HUDEP-2 (cell line): ENCODE measurements around the gene FRMD4A.
"Not testable (repeated sequence)": the region's sequence is repeated elsewhere in the genome, so short reads cannot be mapped to it uniquely, and the experiment has no call there.

Source experiments
- DNase-seq, 76 experiments: peaks; one replicate each; lab custom pipeline; 2025; ENCODE audit not compliant: unreplicated experiment in 76 of 76; lab: John Stamatoyannopoulos, UW

The FRMD4A gene

DNA sequence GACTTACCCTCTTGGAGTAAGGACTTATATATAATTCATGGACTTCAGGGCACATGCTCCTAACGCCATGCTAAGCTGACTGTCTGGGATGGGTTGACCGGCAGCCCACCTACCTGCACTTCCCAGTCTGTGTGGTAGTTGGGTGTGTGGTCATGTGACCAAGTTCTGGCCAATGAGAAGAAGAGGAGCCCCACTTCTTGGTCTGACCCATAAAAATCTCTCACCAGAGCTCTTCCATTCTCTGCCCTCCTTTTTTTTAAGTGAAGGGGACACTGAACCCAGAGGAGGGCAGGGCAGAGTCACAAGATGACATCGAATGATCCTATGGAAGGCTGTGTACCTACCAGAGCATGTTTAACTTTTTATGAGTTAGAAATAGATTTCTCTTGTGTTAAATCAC lies 370.1 kb downstream of the FRMD4A start:
- DNase-seq = no peak

DNA sequence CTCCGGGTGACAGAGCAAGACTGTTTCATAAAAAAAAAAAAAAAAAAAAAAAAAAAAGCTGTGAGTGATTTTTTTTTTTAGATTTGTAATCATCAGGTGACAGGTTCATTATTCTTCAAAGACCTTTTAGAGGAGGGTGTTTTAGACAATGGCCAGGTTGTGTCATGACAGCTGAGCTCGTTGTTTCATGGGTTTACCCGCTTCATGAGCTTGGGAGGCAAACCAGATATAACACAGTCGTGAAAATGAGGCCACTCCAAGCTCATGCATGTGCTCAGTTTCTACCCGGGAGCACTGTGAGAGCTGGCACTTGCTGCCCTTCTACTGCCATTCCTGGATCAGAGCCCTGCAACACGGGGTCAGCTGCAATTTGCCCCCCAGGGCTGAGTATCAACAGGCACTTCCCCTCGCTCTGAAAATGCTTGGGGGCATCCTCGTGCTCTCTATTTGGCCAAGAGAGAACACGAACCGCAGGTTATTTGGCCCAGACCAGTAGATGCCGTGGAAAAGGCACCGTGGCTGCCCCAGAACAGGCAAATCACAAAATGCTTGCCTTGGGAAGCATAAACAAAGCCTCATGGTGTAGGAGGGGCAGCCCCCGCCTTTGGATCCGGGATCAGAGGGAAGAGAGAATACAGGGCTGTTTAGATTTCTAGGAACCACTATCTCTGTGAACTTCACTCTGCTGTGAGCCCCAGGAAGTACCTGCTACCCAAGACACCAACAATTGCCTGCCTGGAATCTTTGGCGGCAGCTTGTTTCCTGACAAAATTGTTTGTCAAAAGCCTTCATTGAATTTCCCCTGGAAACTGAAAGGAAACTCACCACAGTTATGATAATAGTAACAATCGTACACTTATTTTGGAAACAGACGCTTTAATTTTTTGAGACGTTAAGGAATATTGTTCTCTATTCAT lies 371.0 kb downstream of the FRMD4A start:
- DNase-seq = no peak

DNA sequence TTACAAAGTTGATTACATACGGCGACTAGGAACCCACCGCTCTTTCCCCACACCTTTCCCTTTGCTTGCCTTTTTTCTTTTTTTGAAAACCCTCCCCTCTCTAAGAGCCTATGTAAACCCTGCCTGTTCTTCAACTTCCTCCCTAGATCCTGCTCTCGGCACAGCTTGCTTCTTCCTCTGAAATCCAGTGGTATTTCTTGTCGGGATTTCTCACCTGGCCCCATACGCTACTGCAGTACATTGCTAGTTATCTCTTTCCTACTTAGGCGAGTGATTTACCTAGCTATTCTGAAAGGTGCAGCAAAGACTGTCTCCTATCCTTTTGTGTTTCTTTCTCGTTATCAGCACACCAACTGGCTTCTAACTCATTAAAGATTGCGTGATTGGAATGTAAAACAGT lies 372.9 kb downstream of the FRMD4A start:
- no peak for DNase-seq

DNA sequence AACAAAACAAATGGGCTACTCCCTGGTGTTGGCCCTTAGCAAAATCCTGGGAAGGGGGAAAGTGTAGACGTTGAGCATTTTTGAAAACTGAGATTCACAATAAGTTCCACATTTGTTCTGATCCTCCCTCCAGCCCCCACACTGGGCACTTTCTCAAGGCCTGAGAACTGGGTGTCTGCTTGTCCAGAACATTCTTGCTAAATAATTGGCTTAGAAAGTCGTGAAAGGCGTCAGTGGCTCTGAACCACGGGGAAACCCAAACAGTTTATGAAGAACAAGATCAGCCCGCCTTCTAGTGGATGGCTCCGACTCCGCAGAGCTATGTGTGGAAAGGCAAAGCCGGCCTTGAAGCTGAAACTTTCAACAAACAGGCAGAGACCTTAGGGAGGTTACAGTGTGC lies 373.9 kb downstream of the FRMD4A start:
- no peak for DNase-seq

DNA sequence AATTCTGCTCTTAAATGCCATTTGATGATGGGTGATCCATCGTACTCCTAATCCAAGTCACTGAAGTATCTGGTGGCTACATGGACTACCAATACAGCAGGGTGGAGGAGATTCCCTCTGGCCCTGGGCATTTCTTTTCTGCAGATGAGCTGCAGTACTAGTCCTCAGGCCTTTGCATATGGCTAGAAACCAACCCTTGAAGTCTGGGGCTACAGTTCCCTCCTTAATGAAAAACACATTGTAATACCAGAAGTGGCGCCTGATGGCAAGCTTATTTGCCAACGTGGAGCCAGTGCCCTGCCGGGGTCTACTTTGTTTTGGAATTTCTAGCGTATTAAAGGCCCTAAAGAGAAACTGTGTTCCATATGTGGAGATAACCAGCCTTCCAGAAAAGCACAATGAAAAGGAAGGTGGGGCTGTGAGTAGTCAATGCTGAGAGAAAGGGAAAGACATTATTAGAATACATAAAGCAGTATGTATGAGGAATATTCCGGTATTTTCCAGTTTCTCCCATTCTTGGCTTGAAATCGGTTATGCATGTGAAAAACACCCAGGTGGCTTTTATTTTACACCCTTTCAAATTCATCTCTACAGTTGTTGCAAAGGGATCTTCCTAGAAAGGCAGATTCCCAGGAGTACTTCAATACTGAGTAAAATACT lies 375.2 kb downstream of the FRMD4A start:
- DNase-seq = no peak

DNA sequence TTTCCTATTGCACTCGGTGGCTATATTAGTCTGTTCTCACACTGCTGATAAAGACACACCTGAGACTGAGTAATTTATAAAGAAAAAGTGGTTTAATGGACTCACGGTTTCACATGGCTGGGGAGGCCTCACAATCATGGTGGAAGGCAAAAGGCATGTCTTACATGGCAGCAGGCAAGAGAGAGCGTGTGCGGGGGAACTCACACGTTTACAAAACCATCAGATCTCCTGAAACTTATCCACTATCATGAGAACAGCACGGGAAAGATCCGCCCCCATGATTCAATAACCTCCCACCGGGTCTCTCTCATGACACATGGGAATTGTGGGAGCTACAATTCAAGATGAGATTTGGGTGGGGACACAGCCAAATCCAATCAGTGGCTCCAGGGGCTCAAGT lies 376.5 kb downstream of the FRMD4A start:
- DNase-seq = not testable (repeated sequence)

DNA sequence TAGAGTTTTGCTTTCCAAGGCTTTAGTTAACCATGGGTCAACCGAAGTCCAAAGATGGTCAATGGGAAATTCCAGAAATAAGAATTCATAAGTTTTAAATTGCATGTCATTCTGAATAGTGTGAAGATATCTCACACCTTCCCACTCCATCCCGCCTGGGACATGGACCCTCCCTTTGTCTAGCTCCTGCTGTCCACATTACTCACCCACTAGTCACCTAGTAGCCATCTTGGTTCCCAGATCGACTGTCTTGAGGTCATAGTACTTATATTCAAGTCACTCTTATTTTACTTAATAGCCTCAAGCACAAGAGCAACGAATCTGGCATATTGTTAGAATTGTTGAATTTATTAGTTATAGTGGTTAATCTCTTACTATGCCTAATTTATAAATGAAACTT lies 377.4 kb downstream of the FRMD4A start:
- no peak for DNase-seq

DNA sequence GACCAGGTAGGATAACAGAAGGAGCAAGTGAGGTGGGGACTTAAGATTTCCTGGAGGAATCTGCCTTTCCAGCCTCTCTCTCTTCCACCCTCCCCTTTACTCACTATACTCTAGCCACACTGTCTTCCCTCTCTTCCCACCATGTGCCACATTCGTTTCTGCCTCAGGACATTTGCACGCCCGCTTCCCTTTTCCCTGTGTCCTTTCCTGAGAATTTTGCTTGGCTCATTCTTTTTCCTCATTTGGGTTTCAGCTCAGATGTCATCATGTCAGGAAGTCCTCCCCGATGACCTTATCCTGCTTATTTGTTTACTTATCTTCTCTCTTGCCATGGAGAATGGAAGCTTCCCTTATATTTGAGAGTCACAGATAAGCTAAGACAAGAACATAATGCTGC lies 380.2 kb downstream of the FRMD4A start:
- no peak for DNase-seq

DNA sequence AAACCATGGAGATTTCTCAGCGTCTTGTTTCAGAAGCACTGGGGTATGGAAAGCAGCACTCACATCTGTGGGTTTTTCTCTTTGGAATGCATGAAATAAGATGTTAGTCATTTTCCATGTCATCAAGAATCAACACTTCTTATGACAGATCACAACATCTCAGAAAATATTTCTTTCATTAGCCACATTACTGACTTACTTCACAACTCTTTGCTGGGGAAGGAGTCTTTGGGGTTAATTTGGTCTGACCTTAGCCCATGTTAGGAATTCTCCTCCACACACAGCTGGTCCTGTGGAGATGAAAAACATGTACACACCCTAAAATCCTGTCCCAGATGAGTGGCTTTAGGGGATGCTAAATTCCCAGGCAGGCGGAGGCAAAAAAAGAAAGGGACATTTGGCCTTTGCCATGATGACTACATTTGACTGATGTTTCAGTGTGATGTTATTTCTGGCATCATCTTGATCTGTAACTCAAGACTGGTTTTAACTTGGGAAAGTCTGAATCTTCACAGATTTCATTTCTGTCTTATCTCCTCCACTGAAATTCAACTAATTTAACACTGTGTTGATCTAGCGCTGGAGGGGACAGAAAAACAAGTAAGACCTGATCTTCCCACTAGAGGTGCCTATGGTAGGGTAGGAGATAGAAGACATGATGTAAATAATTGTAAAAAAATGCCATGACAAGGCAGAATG lies 380.7 kb downstream of the FRMD4A start:
- DNase-seq = no peak

DNA sequence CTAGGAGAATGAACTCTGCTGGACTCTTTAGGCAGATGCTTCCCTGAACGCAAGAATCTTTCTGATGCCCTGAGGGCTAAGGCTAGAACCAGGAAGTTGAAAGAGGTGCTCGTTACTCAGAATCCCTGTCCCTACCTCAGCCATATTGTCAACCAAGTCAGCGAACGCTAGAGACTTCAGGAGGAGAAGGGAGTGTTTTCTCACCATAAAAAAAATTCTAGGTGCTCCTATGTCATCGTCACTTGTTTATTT lies 384.6 kb downstream of the FRMD4A start:
- no peak for DNase-seq

DNA sequence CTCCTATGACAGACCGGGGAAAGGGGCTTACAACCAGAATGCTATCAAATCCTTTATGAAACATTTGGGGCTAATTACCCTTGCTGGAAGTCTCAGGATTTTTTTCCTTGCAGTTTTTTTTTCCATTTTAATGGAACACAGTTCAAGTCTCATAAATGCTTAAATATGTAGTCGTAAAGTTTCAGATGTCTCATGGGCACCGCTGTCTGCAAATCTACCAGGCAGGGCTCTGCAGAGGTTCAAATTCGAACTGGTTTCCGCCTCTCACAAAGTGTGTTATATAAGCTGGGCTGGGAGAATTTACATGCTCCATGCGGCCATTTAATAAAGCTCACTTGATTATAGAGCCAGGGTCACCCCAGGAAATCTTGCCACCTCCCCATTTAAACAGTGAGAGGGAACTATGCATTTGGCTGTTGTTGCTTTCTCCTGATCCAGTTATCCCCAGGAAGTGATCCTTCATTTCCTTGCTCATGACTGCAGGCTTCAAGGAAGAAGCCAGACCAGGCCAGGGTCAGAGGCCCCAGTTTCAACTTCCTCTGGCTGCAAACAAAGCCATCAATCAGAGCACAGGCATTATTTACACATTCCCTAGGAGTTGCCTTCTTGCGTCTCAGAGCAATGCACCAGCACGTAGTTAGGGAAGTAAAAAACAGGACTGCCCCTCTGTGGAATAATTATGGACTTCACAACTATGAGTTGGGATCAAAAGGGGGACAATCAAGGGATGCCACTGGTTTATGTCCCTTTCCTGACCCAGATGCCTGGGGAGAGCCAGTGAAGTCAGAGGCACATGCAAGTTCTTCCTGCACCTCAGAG lies 385.1 kb downstream of the FRMD4A start:
- DNase-seq = no peak

DNA sequence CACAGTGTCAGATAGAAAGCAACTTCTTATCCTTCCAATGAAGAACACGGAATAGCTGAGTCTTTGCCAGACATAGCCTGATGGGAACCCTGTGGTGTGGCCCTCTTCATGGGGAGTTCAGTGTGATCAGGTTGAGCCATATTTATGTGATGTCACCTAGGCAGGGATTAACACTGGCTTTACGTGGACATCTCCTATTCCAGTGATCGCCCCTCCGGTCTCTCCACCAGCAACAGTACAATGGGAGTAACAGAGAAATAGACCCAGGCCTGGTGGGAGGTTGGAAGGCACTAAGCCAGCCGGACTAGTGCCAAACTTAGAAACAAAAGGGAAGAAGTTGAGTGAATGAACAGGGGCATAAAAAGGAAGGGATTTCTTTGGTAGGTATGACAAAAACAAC lies 385.9 kb downstream of the FRMD4A start:
- DNase-seq = no peak

DNA sequence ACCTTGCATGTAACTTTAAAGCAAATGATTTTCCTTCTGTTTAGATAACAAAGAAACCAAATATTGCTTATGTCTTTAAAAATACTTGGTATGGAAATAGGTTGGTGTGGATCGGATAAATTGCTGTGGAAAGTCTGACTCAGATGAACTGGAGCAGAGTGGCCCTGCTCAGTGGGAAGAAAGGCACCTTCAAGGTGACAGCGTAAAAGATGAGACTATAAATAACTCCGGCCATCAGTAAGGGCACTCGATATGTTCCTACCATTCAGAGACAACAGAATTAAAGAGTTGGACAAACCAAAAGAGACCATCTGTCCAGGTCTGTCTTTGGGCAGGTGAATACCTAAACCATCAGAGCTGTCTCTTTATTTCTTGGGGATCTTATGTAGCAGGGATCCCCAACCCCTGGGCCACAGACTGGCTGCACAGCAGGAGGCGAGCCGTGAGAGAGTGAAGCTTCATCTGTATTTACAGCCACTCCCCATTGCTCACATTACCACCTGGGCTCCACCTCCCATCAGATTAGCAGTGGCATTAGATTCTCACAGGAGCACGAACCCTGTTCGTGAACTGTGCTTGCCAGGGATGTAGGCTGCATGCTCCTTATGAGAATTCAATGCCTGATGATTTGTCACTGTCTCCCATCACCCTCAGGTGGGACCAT lies 386.9 kb downstream of the FRMD4A start:
- DNase-seq = no peak

DNA sequence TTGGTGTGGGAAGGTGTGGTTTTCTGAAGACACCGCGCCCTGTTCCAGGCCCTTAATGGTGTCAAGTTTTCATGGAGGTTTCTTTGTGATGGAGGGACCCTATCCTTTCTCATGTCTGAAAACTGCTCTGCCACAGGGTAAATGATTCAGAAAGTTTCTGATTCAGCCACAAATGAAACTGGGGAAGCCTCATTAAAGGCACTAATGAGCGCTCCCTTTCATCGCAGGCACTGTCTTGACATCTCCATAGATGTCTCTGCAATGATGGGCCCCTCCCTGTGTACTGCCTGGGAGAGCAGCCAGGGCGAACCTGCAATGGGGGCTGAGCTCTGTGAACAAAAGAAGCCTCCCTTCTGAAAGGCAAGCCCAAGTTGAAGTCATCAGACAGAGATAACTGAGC lies 388.7 kb downstream of the FRMD4A start:
- no peak for DNase-seq

DNA sequence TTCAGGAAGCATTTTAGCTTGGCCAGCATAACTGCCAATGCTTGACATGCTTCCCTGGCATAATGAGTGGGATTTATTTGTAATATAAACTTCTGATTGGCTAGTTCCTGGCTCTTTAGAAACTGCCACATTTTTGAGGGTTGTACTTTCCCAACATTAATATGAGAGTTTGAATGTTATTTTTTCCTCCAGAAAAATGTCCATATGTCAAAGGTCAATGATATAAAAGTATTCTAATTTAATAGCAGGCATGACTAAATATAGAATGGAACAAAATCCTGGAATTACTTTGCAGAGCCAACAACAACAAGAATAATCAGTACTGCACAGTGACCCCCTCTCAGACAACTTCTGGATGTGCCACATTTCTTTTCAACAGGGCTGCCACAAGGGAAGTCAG lies 391.3 kb downstream of the FRMD4A start:
- DNase-seq = no peak

DNA sequence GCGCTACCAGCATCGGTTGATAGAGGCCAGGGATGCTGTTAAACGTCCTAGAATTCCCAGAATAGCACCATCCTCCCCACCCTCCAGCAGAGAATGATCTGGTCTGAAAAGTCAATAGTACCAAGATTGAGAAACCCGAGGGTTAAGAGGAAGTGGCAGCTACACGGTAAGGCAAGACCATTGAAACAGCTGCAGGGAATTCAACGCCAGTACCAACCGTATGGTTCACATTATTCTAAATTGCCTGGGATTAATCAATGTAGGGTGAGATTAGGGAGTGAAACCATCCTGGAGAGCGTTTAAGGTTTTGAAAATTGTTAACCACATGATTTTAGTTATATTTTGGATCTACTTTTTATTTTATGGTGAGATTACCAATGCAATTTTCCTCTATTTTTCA lies 391.8 kb downstream of the FRMD4A start:
- DNase-seq = no peak

DNA sequence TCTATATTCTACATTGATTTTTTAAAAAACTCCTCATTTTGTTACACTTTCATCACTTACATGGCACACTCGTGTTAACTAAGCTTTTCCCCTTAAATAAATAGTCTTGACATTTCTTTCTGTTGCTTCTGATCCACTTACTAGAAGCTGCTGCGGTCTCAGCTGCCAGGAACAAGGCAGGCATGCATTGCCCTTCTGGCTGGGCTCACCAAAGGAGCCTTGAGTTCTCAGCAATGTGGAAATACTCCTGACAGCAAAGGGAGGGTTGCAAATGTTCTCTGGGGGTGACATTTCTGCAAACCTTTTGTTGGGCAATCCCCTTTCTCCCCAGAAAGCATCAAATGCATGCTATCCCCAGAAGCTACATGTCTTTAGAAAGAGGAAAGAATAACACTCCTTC lies 393.9 kb downstream of the FRMD4A start:
- no peak for DNase-seq

DNA sequence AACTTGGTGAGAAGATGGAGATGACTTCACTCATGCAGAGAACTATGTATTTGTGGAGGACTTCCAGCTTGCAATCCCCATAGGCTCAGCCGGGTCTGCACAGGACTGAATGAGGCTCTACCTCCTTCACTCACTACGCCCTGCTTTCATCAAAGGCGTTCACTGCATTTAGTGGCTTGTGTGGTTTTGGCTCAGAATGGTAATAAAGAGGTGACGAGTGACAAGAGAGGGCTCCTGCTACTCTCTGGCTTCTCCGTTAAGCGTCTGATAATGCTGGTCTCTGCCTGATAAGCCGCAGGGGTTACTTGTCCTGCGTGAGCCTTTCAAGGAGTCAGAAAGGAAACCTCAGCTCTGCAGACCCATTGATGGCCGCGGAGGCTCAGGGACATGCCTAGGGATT lies 400.6 kb downstream of the FRMD4A start:
- peak in 70 of 76 experiments; percentile 2 to 83 (median 42) for DNase-seq

DNA sequence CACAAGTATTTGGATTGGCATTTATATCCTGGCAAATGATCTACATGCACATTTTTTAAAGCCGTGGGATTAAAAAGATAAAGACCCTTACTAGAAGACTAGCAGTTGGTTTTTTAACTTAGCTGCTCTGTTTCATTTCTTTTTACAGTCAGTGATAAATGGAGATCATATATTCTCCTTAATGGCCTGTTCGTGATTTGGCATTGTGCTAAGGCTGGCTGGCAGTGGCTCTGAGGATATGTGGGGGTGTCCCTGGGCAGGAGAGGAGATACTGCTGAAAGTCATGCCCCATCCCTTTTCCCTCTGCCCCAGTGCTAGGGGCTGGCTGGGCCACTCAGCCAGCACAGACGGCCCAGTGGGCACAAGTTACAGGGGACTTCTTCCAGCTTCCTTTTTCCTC lies 402.3 kb downstream of the FRMD4A start:
- no peak for DNase-seq

DNA sequence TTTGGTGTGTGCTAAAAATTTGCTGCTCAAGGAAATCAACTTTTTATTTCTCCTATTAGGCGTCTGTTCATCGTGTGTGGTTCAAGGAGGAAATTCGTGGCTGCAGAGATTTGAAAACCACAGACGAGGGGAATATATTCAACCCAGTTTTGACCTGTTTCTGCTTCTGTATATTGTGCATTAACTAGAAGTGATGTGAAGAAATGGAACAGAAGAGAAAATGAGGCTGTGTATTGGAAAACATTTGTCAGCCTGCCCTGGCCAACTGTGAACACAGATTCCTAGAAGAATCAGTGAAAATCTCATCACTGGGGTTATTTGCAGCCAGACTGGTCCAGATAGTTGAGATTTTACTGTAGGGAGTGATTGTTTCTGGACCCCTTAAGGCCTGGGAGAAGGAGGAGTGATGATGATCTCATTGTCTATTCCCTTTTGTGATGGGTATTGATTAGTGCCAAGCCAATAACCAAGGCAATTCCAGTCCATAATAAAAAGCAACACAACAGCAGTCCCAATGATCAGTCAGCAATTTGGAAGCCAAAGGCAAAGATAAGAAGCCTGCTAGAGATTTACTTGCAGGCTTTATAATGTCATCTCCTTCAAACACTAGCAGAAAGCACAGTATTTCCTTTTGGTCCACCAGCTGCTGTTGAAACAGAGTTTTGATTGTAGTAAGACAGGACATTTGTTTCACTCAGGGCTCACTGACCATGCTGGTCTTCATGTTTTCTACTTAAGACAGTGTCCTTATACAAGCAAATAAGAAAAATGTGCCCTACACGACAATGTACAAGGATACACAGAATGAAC lies 404.5 kb downstream of the FRMD4A start:
- no peak for DNase-seq
